Measurements from ENCODE around the gene GRAMD4. TPM values are rescaled to one million over a fixed set of nuclear protein-coding genes. Genes with fewer than 3 reads are reported as not detected.

GRAMD4 gene
- total RNA-seq, 1 donor from 2014 or later, result 36.8 TPM

- no peak for DNase-seq (ENCODE audit: low read depth)
- TF ChIP-seq CTCF (conservative IDR thresholded peaks at IDR 0.05; ENCODE audit: low read depth, low read length), result no peak
- H3K4me3 ChIP-seq (ENCODE audit: low read depth, low read length), result no peak overlapping the region
Observed at GRCh38 chr22:46674906-46675305, 54.7 kb downstream of the GRAMD4 start.

DNA sequence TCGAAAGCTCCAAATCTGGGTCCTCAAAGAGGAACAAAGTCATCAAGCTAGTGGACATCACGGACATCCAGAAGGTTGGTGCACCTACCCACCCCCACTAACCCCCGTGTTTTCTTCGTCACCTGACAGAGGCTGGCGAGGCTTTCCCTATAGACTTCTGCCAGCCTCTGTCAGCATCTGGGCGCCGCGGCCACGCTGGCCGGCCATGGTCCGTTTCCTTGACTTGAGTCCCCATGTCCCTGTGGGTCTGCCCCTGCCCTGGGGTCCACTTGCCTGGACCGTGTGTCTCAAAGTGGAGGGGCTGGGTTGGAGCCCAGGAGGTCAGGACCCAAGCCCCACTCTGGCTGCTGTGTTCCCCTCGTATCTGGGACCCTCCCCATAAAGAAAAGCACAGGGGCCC, 55.3 kb downstream of the GRAMD4 start:
- no peak for TF ChIP-seq CTCF (conservative IDR thresholded peaks at IDR 0.05; ENCODE audit: low read depth, low read length)
- no peak for DNase-seq (ENCODE audit: low read depth)
- H3K4me3 ChIP-seq (ENCODE audit: low read depth, low read length), result no peak overlapping the region

DNA sequence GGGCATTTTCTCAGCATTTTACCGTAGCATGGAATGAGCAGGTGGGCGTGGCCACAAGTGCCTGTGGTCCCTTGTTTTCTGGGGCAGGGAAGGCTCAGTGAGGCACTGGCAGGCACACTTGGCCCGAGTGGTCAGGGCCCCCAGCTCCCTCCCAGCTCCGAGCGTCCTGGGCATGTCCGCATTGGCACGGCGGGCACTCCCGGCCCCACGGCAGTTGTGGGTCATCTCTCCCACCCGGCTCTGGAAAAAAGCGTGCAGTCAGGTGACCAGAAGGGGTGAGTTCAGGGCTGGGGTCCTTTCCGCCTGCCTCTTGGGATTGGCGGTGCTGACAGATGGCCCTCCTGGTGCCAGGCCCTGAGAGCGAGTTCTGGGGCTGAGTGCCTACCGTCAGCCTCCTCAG, 55.8 kb downstream of the GRAMD4 start:
- DNase-seq (ENCODE audit: low read depth), result no peak
- TF ChIP-seq CTCF (conservative IDR thresholded peaks at IDR 0.05; ENCODE audit: low read depth, low read length), result no peak
- H3K4me3 ChIP-seq (ENCODE audit: low read depth, low read length), result no peak overlapping the region

DNA sequence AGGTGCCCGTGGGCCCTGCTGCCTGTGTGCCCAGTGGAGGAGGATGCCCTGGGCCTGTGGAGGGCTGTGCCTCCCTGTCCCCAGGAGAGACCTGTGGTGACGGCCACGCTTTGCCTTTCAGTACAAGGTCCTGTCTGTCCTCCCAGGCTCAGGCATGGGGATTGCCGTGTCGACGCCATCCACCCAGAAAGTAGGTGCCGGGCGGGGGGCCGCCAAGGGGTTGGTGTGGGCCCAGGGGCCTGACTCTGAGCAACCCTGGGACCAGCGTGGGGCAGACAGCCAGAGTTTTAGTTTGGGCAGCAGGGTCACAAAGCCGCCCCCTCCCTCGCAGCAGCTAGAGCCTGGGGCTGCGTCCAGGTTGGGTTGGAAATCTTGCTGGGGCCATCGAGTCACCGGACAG, 56.3 kb downstream of the GRAMD4 start:
- no peak overlapping the region for H3K4me3 ChIP-seq (ENCODE audit: low read depth, low read length)
- no peak for TF ChIP-seq CTCF (conservative IDR thresholded peaks at IDR 0.05; ENCODE audit: low read depth, low read length)
- DNase-seq (ENCODE audit: low read depth), result no peak

DNA sequence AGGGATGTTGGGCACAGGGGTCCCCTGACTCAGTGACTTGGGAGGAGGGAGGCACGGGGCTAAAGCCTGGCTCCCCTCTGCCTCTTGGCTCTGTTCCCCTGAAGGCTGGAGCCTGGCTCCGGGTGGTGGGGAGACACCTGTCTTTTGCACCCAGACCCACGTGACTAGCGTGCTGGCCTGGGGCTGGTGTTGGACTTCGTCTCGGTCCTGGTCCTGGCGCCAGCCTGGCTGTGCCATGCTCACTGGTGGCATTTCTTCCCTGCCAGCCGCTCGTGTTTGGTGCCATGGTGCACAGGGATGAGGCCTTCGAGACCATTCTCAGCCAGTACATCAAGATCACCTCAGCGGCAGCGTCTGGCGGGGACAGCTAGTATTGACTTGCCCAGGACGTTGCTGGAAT, 56.7 kb downstream of the GRAMD4 start:
- no peak for TF ChIP-seq CTCF (conservative IDR thresholded peaks at IDR 0.05; ENCODE audit: low read depth, low read length)

DNA sequence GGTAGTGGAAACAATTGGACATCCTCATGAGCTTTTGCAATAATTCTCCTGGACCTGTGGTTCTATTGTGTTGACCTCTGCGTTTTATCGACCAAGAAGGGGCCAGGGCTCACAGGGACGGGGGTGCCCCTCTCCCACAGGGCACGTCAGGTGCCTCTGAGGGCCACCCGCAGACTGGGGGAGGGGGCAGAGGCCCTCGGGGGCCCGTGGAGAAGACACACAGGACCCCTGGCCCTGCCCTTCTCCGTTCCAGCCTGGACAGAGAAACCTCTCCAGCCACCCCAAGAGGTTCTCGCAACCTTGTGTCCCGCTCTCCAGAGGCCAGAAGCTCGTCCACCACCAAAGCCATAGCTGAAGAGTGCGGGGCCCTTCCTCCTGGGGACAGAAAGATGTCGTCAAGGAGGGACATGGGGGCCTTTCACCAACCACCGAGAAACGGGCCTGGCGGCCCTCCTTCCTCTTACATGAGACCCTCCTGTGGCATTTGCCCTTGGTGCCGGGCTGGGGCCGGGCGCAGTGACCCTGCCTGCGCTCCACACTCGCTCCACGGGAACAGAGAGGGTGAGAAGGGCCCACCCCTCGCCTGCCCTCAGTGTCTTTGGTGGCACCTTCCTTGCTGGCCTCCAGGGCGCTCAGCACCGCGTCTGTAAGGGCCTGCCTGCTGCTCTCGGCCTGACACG, 57.3 kb downstream of the GRAMD4 start:
- TF ChIP-seq CTCF (conservative IDR thresholded peaks at IDR 0.05; ENCODE audit: low read depth, low read length), result no peak
- H3K4me3 ChIP-seq (ENCODE audit: low read depth, low read length), result no peak overlapping the region
- DNase-seq (ENCODE audit: low read depth), result no peak

More for the DNA sequence above, 56.7 kb downstream of the GRAMD4 start:
- no peak for DNase-seq (ENCODE audit: low read depth)
- H3K4me3 ChIP-seq (ENCODE audit: low read depth, low read length), result no peak overlapping the region

- DNase-seq (ENCODE audit: low read depth), result no peak
- no peak overlapping the region for H3K4me3 ChIP-seq (ENCODE audit: low read depth, low read length)
- no peak for TF ChIP-seq CTCF (conservative IDR thresholded peaks at IDR 0.05; ENCODE audit: low read depth, low read length)
Observed at GRCh38 chr22:46678003-46678657, 57.9 kb downstream of the GRAMD4 start.
